Caco-2 (cell line): ENCODE results near the gene DLG2. TPM values are rescaled to one million over a fixed set of nuclear protein-coding genes. Genes with fewer than 3 reads are reported as not detected.

Source experiments
- BruUV-seq: library from RNA; stranded (reverse); fragments of 400-500 nt; replicated peaks from 2 replicates; lab custom pipeline; 2021; lab: Mats Ljungman, UMichigan
- CTCF ChIA-PET: fragments of 300-600 bp; sonication (Branson Sonifier 250); formaldehyde crosslinking; loops from one replicate; lab custom pipeline; 2022; ENCODE audit warnings: antibody characterized with exemption; lab: Charles Lee
- POLR2A ChIA-PET: fragments of 300-600 bp; sonication (Branson Sonifier 250); formaldehyde crosslinking; loops from one replicate; lab custom pipeline; 2022; ENCODE audit warnings: antibody characterized with exemption; lab: Charles Lee
- DNase-seq, 2 experiments: peaks; one replicate each; pipeline versions ENCODE4 v3.0.0 to v3.0.0-alpha.2; 2020 to 2022
- H3K27me3 ChIP-seq: replicated peaks from 2 replicates; pipeline ENCODE4 v1.6.0; 2011; ENCODE audit warnings: low read length; ENCODE audit not compliant: control insufficient read depth, insufficient read depth
- H3K36me3 ChIP-seq: 2 replicates; pipeline ENCODE4 v1.5.1; 2011; ENCODE audit warnings: low read length; ENCODE audit not compliant: control insufficient read depth, insufficient read depth
- H3K4me1 ChIP-seq: fragments of 250-450 bp; sonication (Bioruptor Pico); 2 replicates; pipeline ENCODE4 v1.5.1; 2020; ENCODE audit warnings: mild to moderate bottlenecking
- H3K4me3 ChIP-seq: 2 replicates; pipeline ENCODE4 v1.5.1; 2011; ENCODE audit warnings: low read depth, mild to moderate bottlenecking, control low read depth, low read length
- H3K9me3 ChIP-seq: fragments of 250-450 bp; sonication (Bioruptor Pico); 2 replicates; pipeline ENCODE4 v1.5.1; 2020; ENCODE audit warnings: mild to moderate bottlenecking, moderate library complexity
- H3K27ac Mint-ChIP-seq: one replicate; pipeline ENCODE4 v1.8.0; 2022; ENCODE audit warnings: mixed read lengths; ENCODE audit not compliant: unreplicated experiment
- H3K27me3 Mint-ChIP-seq: one replicate; pipeline ENCODE4 v1.8.0; 2022; ENCODE audit warnings: mixed read lengths; ENCODE audit not compliant: insufficient read depth, unreplicated experiment
- H3K36me3 Mint-ChIP-seq: one replicate; pipeline ENCODE4 v1.8.0; 2022; ENCODE audit warnings: mild to moderate bottlenecking, mixed read lengths; ENCODE audit not compliant: insufficient read depth, unreplicated experiment
- H3K4me1 Mint-ChIP-seq: one replicate; pipeline ENCODE4 v1.8.0; 2022; ENCODE audit warnings: low read depth, mixed read lengths; ENCODE audit not compliant: unreplicated experiment
- H3K4me3 Mint-ChIP-seq: one replicate; pipeline ENCODE4 v1.8.0; 2022; ENCODE audit warnings: mild to moderate bottlenecking, moderate library complexity, mixed read lengths; ENCODE audit not compliant: unreplicated experiment
- H3K9me3 Mint-ChIP-seq: one replicate; pipeline ENCODE4 v1.8.0; 2022; ENCODE audit warnings: mixed read lengths; ENCODE audit not compliant: unreplicated experiment
- intact Hi-C: fragments of 100-400 bp; cut with micrococcal nuclease; formaldehyde crosslinking; loops from one replicate; pipeline ENCODE4 v1.10.0; 2022; ENCODE audit not compliant: unreplicated experiment
- total RNA-seq: library from RNA; stranded (reverse); gene quantifications from 2 replicates; pipeline ENCODE4 v1.2.3, GENCODE V29; 2022
- TF ChIP-seq, protein P1 (sequence below), 2 experiments: fragments of 200-600 bp in 1 of 2; IDR thresholded peaks; 1 replicate in 1 of 2; 2 replicates in 1 of 2; pipeline versions ENCODE4 v1.5.1 to v1.8.0; 2011 to 2022; ENCODE audit warnings: antibody characterized with exemption in 1 of 2, control low read depth in 1 of 2, inconsistent platforms in 1 of 2, low read depth in 1 of 2, low read length in 1 of 2, mild to moderate bottlenecking in 1 of 2, moderate library complexity in 1 of 2; ENCODE audit not compliant: insufficient read depth in 1 of 2, severe bottlenecking in 1 of 2, unreplicated experiment in 1 of 2

The DLG2 gene
- total RNA-seq, 1 experiment from 2014 or later = 21.6 TPM

GRCh38 chr11:85096939-85097338 is 530.2 kb downstream of the DLG2 start:
- intact Hi-C loops = no loop called here
- no peaks in the 10 kb centered on the region for H3K27me3 Mint-ChIP-seq
- Histone ChIP-seq H3K36me3 (no peaks in the 10 kb centered on the region), H3K27me3 (no peaks in the 10 kb centered on the region), H3K4me3 (no peak overlapping the region), H3K4me1 (0 out of 2 replicates have a peak, but pooled peaks cover 7% of the 10 kb centered on the region), H3K9me3 (no peaks in the 10 kb centered on the region)
- DNase-seq = no peak
- CTCF ChIA-PET = no interaction called here
- no peak overlapping the region for H3K27ac Mint-ChIP-seq
- POLR2A ChIA-PET = no interaction called here
- no peaks in the 10 kb centered on the region for H3K36me3 Mint-ChIP-seq
- TF ChIP-seq, protein P1, sequence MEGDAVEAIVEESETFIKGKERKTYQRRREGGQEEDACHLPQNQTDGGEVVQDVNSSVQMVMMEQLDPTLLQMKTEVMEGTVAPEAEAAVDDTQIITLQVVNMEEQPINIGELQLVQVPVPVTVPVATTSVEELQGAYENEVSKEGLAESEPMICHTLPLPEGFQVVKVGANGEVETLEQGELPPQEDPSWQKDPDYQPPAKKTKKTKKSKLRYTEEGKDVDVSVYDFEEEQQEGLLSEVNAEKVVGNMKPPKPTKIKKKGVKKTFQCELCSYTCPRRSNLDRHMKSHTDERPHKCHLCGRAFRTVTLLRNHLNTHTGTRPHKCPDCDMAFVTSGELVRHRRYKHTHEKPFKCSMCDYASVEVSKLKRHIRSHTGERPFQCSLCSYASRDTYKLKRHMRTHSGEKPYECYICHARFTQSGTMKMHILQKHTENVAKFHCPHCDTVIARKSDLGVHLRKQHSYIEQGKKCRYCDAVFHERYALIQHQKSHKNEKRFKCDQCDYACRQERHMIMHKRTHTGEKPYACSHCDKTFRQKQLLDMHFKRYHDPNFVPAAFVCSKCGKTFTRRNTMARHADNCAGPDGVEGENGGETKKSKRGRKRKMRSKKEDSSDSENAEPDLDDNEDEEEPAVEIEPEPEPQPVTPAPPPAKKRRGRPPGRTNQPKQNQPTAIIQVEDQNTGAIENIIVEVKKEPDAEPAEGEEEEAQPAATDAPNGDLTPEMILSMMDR (IDR thresholded peaks at IDR 0.05; ENCODE audit: insufficient read depth in 1 of 2, low read depth in 1 of 2, low read length in 1 of 2, severe bottlenecking in 1 of 2, unreplicated experiment in 1 of 2) = no peak
- H3K4me1 Mint-ChIP-seq = peaks cover 7% of the 10 kb centered on the region
- peaks cover 11% of the 10 kb centered on the region for H3K9me3 Mint-ChIP-seq
- no peak overlapping the region for H3K4me3 Mint-ChIP-seq
- BruUV-seq = no TSS peak

DNA sequence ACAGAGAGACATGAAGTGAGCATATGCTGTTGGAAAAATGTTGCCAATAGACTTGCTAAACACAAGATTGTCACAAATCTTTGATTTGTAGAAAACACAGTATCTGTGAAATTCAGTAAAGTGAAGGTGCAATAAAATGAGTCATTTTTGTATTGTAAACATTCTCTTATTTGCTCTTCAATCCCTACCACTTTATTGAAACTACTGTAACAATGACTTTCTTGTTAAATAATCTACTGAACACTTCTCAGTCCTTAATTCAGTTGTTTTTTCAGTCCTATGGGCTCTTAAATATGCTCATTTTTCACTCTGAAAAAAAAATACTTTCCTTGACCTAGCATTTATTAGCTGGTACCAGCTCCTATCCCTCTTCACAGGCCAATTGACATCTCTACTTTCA is 531.9 kb downstream of the DLG2 start:
- TF ChIP-seq, protein P1 (IDR thresholded peaks at IDR 0.05; ENCODE audit: insufficient read depth in 1 of 2, low read depth in 1 of 2, low read length in 1 of 2, severe bottlenecking in 1 of 2, unreplicated experiment in 1 of 2) = no peak
- Histone ChIP-seq H3K9me3 (no peaks in the 10 kb centered on the region), H3K4me1 (0 out of 2 replicates have a peak, but pooled peaks cover 7% of the 10 kb centered on the region), H3K27me3 (no peaks in the 10 kb centered on the region), H3K4me3 (no peak overlapping the region), H3K36me3 (no peaks in the 10 kb centered on the region)
- POLR2A ChIA-PET = no interaction called here
- H3K36me3 Mint-ChIP-seq = no peaks in the 10 kb centered on the region
- intact Hi-C loops = no loop called here
- peaks cover 11% of the 10 kb centered on the region for H3K9me3 Mint-ChIP-seq
- peaks cover 7% of the 10 kb centered on the region for H3K4me1 Mint-ChIP-seq
- H3K27ac Mint-ChIP-seq = peak overlapping the region; percentile 12
- CTCF ChIA-PET = no interaction called here
- DNase-seq = no peak
- H3K27me3 Mint-ChIP-seq = no peaks in the 10 kb centered on the region
- no TSS peak for BruUV-seq
- H3K4me3 Mint-ChIP-seq = no peak overlapping the region

DNA sequence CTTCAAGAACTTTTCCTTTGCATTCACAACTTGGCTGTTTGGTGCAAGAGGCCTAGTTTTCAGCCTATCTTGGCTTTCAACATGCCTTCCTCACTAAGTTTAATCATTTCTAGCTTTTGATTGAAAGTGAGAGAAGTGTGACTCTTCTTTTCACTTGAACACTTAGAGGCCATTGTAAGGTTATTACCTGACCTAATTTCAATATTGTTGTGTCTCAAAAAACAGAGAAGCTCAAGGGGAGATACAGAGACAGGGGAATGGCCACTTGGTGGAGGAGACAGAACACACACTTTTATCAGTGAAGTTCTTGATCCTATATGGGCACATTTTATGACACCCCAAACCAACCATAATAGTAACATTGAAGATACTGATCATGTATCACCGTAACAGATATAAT is 532.3 kb downstream of the DLG2 start:
- Mint-ChIP-seq H3K36me3 (no peaks in the 10 kb centered on the region), H3K4me1 (peaks cover 7% of the 10 kb centered on the region), H3K4me3 (no peak overlapping the region), H3K9me3 (peaks cover 11% of the 10 kb centered on the region), H3K27ac (no peak overlapping the region), H3K27me3 (no peaks in the 10 kb centered on the region)
- ChIA-PET CTCF (no interaction called here), POLR2A (no interaction called here)
- no peaks in the 10 kb centered on the region for H3K36me3 ChIP-seq
- intact Hi-C loops = no loop called here
- no TSS peak for BruUV-seq
- no peaks in the 10 kb centered on the region for H3K27me3 ChIP-seq
- H3K4me3 ChIP-seq = no peak overlapping the region
- H3K4me1 ChIP-seq = 0 out of 2 replicates have a peak, but pooled peaks cover 7% of the 10 kb centered on the region
- TF ChIP-seq, protein P1 (IDR thresholded peaks at IDR 0.05; ENCODE audit: insufficient read depth in 1 of 2, low read depth in 1 of 2, low read length in 1 of 2, severe bottlenecking in 1 of 2, unreplicated experiment in 1 of 2) = no peak
- no peaks in the 10 kb centered on the region for H3K9me3 ChIP-seq
- no peak for DNase-seq
